WTC11 (cell line): ENCODE data around the gene SPRR5.

ENCODE experiments used
- ATF1 ChIP-seq: sonication (generic); formaldehyde crosslinking; IDR thresholded peaks from 2 replicates; pipeline ENCODE4 v1.8.1; 2023; ENCODE audit warnings: mild to moderate bottlenecking, moderate library complexity, missing genetic modification reagents
- CREM ChIP-seq: sonication (generic); formaldehyde crosslinking; IDR thresholded peaks from 2 replicates; pipeline ENCODE4 v1.8.1; 2022; ENCODE audit warnings: mild to moderate bottlenecking, missing genetic modification reagents, moderate library complexity
- ESRRA ChIP-seq: sonication (generic); formaldehyde crosslinking; IDR thresholded peaks from 2 replicates; pipeline ENCODE4 v1.8.1; 2022; ENCODE audit warnings: mild to moderate bottlenecking, missing genetic modification reagents, borderline replicate concordance
- JUN ChIP-seq: sonication (generic); formaldehyde crosslinking; IDR thresholded peaks from 2 replicates; pipeline ENCODE4 v1.8.0; 2023; ENCODE audit warnings: mild to moderate bottlenecking, missing genetic modification reagents
- NFYB ChIP-seq: sonication (generic); formaldehyde crosslinking; conservative IDR thresholded peaks from 2 replicates; pipeline ENCODE4 v1.8.0; 2022; ENCODE audit warnings: low read depth, missing genetic modification reagents
- NR3C1 ChIP-seq: sonication (generic); formaldehyde crosslinking; conservative IDR thresholded peaks from 2 replicates; pipeline ENCODE4 v1.8.1; 2023; ENCODE audit warnings: low read depth, mild to moderate bottlenecking, missing genetic modification reagents
- SP1 ChIP-seq: sonication (generic); formaldehyde crosslinking; conservative IDR thresholded peaks from 2 replicates; pipeline ENCODE4 v1.8.1; 2022; ENCODE audit warnings: missing genetic modification reagents
- ZNF121 ChIP-seq: sonication (generic); formaldehyde crosslinking; IDR thresholded peaks from 2 replicates; pipeline ENCODE4 v1.8.0; 2023; ENCODE audit warnings: missing genetic modification reagents
- TF ChIP-seq, protein P1 (sequence below): fragments of 200-600 bp; IDR thresholded peaks from 2 replicates; pipeline ENCODE4 v1.8.0; 2022; ENCODE audit warnings: antibody characterized with exemption
- TF ChIP-seq, protein P2 (sequence below): sonication (generic); formaldehyde crosslinking; IDR thresholded peaks from 2 replicates; pipeline ENCODE4 v1.8.1; 2023; ENCODE audit warnings: mild to moderate bottlenecking, moderate library complexity, missing genetic modification reagents
- TF ChIP-seq, protein P3 (sequence below): sonication (generic); formaldehyde crosslinking; IDR thresholded peaks from 2 replicates; pipeline ENCODE4 v1.8.0; 2022; ENCODE audit warnings: missing genetic modification reagents
- TF ChIP-seq, protein P4 (sequence below): sonication (generic); formaldehyde crosslinking; IDR thresholded peaks from 2 replicates; pipeline ENCODE4 v1.8.1; 2022; ENCODE audit warnings: mild to moderate bottlenecking, moderate library complexity, missing genetic modification reagents
- TF ChIP-seq, protein P5 (sequence below): sonication (generic); formaldehyde crosslinking; IDR thresholded peaks from 2 replicates; pipeline ENCODE4 v1.8.0; 2022; ENCODE audit warnings: mild to moderate bottlenecking, missing genetic modification reagents

DNA sequence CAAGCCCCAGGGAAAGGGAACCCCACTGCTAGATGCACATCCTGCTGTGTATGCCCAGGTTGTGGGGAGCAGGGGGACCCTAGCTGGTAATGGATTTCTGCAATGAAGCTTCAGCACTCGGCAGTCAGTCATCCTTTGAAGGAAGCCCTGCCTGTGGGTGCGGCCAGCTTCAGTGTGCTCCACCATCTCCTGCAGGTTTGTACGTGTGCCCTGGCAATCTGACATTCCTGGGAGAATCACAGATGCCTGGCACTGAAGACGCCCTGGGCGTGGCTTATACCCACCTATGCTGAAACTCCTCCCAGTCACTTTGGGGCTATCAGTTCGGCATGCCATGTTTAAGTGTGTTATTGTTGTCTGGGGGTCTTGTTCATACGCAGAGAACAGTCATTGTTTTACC lies 6.8 kb downstream of the SPRR5 start:
- TF ChIP-seq ZNF121 (no peak), SP1 (CRISPR knock-in tag) (no peak), ESRRA (CRISPR knock-in tag) (no peak), NR3C1 (CRISPR knock-in tag) (no peak), NFYB (CRISPR knock-in tag) (no peak), ATF1 (CRISPR knock-in tag) (no peak), CREM (no peak), JUN (CRISPR knock-in tag) (no peak)
- TF ChIP-seq, protein P1, sequence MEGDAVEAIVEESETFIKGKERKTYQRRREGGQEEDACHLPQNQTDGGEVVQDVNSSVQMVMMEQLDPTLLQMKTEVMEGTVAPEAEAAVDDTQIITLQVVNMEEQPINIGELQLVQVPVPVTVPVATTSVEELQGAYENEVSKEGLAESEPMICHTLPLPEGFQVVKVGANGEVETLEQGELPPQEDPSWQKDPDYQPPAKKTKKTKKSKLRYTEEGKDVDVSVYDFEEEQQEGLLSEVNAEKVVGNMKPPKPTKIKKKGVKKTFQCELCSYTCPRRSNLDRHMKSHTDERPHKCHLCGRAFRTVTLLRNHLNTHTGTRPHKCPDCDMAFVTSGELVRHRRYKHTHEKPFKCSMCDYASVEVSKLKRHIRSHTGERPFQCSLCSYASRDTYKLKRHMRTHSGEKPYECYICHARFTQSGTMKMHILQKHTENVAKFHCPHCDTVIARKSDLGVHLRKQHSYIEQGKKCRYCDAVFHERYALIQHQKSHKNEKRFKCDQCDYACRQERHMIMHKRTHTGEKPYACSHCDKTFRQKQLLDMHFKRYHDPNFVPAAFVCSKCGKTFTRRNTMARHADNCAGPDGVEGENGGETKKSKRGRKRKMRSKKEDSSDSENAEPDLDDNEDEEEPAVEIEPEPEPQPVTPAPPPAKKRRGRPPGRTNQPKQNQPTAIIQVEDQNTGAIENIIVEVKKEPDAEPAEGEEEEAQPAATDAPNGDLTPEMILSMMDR, result no peak
- TF ChIP-seq, protein P2, sequence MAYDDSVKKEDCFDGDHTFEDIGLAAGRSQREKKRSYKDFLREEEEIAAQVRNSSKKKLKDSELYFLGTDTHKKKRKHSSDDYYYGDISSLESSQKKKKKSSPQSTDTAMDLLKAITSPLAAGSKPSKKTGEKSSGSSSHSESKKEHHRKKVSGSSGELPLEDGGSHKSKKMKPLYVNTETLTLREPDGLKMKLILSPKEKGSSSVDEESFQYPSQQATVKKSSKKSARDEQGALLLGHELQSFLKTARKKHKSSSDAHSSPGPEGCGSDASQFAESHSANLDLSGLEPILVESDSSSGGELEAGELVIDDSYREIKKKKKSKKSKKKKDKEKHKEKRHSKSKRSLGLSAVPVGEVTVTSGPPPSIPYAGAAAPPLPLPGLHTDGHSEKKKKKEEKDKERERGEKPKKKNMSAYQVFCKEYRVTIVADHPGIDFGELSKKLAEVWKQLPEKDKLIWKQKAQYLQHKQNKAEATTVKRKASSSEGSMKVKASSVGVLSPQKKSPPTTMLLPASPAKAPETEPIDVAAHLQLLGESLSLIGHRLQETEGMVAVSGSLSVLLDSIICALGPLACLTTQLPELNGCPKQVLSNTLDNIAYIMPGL (CRISPR knock-in tag), result no peak
- TF ChIP-seq, protein P3, sequence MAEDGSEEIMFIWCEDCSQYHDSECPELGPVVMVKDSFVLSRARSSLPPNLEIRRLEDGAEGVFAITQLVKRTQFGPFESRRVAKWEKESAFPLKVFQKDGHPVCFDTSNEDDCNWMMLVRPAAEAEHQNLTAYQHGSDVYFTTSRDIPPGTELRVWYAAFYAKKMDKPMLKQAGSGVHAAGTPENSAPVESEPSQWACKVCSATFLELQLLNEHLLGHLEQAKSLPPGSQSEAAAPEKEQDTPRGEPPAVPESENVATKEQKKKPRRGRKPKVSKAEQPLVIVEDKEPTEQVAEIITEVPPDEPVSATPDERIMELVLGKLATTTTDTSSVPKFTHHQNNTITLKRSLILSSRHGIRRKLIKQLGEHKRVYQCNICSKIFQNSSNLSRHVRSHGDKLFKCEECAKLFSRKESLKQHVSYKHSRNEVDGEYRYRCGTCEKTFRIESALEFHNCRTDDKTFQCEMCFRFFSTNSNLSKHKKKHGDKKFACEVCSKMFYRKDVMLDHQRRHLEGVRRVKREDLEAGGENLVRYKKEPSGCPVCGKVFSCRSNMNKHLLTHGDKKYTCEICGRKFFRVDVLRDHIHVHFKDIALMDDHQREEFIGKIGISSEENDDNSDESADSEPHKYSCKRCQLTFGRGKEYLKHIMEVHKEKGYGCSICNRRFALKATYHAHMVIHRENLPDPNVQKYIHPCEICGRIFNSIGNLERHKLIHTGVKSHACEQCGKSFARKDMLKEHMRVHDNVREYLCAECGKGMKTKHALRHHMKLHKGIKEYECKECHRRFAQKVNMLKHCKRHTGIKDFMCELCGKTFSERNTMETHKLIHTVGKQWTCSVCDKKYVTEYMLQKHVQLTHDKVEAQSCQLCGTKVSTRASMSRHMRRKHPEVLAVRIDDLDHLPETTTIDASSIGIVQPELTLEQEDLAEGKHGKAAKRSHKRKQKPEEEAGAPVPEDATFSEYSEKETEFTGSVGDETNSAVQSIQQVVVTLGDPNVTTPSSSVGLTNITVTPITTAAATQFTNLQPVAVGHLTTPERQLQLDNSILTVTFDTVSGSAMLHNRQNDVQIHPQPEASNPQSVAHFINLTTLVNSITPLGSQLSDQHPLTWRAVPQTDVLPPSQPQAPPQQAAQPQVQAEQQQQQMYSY, result no peak
- TF ChIP-seq, protein P4, sequence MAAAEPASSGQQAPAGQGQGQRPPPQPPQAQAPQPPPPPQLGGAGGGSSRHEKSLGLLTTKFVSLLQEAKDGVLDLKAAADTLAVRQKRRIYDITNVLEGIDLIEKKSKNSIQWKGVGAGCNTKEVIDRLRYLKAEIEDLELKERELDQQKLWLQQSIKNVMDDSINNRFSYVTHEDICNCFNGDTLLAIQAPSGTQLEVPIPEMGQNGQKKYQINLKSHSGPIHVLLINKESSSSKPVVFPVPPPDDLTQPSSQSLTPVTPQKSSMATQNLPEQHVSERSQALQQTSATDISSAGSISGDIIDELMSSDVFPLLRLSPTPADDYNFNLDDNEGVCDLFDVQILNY, result no peak
- TF ChIP-seq, protein P5, sequence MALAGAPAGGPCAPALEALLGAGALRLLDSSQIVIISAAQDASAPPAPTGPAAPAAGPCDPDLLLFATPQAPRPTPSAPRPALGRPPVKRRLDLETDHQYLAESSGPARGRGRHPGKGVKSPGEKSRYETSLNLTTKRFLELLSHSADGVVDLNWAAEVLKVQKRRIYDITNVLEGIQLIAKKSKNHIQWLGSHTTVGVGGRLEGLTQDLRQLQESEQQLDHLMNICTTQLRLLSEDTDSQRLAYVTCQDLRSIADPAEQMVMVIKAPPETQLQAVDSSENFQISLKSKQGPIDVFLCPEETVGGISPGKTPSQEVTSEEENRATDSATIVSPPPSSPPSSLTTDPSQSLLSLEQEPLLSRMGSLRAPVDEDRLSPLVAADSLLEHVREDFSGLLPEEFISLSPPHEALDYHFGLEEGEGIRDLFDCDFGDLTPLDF (CRISPR knock-in tag), result no peak
